GM23338 (cell line): ENCODE results near the gene MYO5A.

ENCODE experiments used
- CREB1 ChIP-seq: fragments of 250-450 bp; sonication (Bioruptor Pico); IDR thresholded peaks from 2 replicates; pipeline ENCODE4 v1.5.0; 2020; ENCODE audit warnings: low read depth, mild to moderate bottlenecking, moderate library complexity
- EZH2 ChIP-seq: fragments of 200-600 bp; sonication (generic); IDR thresholded peaks from one replicate; pipeline ENCODE4 v1.8.0; 2017; ENCODE audit warnings: antibody characterized with exemption, mild to moderate bottlenecking, low read depth; ENCODE audit not compliant: unreplicated experiment
- EZH2phosphoT487 ChIP-seq: fragments of 200-600 bp; sonication (generic); IDR thresholded peaks from one replicate; pipeline ENCODE4 v1.8.1; 2018; ENCODE audit warnings: antibody characterized with exemption; ENCODE audit not compliant: unreplicated experiment
- JUNB ChIP-seq: IDR thresholded peaks from one replicate; pipeline ENCODE4 v1.6.1; 2016; ENCODE audit warnings: antibody characterized with exemption; ENCODE audit not compliant: unreplicated experiment
- NANOG ChIP-seq: IDR thresholded peaks from 2 replicates; pipeline ENCODE4 v1.6.1; 2016; ENCODE audit warnings: antibody characterized with exemption, borderline replicate concordance
- POLR2AphosphoS5 ChIP-seq: IDR thresholded peaks from 2 replicates; pipeline ENCODE4 v1.6.1; 2016; ENCODE audit warnings: antibody characterized with exemption, low read depth
- ZNF331 ChIP-seq: fragments of 250-450 bp; sonication (Bioruptor Pico); IDR thresholded peaks from 2 replicates; pipeline ENCODE4 v1.5.0; 2020; ENCODE audit warnings: low read depth, mild to moderate bottlenecking, moderate library complexity
- TF ChIP-seq, protein P1 (sequence below), 2 experiments: fragments of 200-600 bp in 1 of 2; sonication (generic) in 1 of 2; conservative IDR thresholded peaks; 2 replicates each; pipeline versions ENCODE4 v1.5.1 to v1.6.1; 2016 to 2017; ENCODE audit warnings: antibody characterized with exemption in 2 of 2, low read depth in 2 of 2, mild to moderate bottlenecking in 2 of 2, moderate library complexity in 1 of 2
- TF ChIP-seq, protein P2 (sequence below): IDR thresholded peaks from one replicate; pipeline ENCODE4 v1.6.1; 2018; ENCODE audit warnings: antibody characterized with exemption; ENCODE audit not compliant: unreplicated experiment

DNA sequence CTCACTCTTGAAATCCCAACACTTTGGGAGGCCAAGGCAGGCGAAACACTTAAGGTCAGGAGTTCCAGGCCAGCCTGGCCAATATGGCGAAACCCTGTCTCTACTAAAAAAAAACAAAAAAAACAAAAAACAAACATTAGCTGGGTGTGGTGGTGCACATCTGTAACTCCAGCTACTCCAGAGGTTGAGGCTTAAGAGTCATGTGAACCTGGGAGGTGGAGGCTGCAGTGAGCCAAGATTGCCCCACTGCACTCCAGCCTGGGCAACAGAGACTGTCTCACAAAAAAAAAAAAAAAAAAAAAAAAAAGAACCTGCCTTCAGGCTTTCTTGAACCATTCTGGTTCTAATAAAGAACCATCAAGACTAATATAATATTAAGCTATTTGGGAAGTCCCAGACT lies 23.6 kb upstream of the MYO5A start:
- TF ChIP-seq EZH2phosphoT487 (no peak), EZH2 (no peak), POLR2AphosphoS5 (no peak), JUNB (no peak), ZNF331 (CRISPR knock-in tag) (no peak), NANOG (no peak), CREB1 (CRISPR knock-in tag) (no peak)
- TF ChIP-seq, protein P1, sequence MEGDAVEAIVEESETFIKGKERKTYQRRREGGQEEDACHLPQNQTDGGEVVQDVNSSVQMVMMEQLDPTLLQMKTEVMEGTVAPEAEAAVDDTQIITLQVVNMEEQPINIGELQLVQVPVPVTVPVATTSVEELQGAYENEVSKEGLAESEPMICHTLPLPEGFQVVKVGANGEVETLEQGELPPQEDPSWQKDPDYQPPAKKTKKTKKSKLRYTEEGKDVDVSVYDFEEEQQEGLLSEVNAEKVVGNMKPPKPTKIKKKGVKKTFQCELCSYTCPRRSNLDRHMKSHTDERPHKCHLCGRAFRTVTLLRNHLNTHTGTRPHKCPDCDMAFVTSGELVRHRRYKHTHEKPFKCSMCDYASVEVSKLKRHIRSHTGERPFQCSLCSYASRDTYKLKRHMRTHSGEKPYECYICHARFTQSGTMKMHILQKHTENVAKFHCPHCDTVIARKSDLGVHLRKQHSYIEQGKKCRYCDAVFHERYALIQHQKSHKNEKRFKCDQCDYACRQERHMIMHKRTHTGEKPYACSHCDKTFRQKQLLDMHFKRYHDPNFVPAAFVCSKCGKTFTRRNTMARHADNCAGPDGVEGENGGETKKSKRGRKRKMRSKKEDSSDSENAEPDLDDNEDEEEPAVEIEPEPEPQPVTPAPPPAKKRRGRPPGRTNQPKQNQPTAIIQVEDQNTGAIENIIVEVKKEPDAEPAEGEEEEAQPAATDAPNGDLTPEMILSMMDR (conservative IDR thresholded peaks at IDR 0.05; ENCODE audit: low read depth in 2 of 2) = no peak
- TF ChIP-seq, protein P2, sequence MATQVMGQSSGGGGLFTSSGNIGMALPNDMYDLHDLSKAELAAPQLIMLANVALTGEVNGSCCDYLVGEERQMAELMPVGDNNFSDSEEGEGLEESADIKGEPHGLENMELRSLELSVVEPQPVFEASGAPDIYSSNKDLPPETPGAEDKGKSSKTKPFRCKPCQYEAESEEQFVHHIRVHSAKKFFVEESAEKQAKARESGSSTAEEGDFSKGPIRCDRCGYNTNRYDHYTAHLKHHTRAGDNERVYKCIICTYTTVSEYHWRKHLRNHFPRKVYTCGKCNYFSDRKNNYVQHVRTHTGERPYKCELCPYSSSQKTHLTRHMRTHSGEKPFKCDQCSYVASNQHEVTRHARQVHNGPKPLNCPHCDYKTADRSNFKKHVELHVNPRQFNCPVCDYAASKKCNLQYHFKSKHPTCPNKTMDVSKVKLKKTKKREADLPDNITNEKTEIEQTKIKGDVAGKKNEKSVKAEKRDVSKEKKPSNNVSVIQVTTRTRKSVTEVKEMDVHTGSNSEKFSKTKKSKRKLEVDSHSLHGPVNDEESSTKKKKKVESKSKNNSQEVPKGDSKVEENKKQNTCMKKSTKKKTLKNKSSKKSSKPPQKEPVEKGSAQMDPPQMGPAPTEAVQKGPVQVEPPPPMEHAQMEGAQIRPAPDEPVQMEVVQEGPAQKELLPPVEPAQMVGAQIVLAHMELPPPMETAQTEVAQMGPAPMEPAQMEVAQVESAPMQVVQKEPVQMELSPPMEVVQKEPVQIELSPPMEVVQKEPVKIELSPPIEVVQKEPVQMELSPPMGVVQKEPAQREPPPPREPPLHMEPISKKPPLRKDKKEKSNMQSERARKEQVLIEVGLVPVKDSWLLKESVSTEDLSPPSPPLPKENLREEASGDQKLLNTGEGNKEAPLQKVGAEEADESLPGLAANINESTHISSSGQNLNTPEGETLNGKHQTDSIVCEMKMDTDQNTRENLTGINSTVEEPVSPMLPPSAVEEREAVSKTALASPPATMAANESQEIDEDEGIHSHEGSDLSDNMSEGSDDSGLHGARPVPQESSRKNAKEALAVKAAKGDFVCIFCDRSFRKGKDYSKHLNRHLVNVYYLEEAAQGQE = no peak
